Smooth muscle cell of the brain vasculature (primary cell): ENCODE measurements around the gene MYLK2.

Source experiments
- DNase-seq: peaks from one replicate; pipeline ENCODE4 v3.0.0-alpha.2; 2012; ENCODE audit warnings: low read depth, low spot score

Gene MYLK2

GRCh38 chr20:31853481-31853880, 34.3 kb downstream of the MYLK2 start:
- no peak for DNase-seq

DNA sequence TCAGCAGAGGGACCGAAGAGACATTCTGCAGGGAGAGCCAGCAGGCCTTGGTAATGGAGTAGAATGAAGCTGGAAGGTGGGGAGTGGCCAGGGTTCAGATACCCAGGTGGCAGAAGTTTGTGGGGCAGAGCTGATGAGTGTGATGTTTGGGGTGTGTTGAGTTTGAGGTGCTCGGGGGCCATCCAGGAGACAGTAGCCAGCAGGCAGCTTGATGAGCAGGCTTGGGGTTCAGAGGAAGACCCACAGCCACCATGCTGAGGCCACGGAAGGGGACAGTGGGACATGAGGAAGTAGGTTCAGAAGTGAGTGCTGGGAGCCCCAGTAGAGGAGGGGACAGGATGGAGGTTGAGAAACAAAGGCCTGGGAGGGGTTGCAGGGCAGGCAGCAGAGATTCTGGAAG, 37.4 kb downstream of the MYLK2 start:
- no peak for DNase-seq

DNA sequence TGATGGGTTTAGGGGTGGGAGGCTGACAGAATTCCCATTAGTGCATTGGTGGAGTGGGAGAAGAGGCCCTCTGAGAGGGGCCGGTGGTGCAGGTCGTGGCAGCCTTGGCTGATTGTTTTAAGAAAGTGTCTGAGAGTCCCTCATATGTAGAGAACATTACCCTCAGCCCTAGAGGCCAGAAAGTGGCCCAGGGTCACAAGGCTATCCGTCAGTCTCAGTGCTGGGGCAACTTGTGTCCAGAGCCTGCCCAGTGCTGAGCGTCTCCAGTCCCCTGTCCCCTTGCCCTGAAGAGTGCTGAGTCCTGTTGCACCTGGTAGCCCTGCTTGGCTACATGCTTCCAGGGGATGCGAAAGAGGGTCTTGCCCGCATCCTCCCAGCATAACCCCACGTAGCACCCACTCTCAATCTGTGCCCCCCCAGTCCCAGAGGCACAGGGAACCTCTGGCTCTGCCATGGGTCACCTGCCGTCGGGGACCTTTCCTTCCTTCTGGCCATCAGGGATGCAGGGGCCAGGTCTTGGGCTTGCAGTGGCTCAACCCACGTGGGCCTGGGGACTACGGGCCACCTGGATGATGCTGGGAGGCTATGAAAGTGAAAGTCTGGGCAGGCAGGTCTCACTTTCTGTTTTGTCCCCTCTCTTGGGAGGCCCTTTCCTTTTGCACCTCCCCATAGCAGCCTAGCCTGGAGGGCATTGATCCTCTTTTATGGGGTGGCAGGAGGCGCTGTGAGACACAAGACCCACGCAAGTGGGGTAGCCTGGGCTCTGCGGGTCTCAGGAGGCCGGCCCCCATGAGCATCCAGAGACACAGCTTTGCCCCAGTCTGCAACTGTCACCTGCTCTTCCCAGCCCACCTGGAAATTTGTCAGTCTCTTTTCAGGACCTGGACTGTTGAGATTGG, 39.0 kb downstream of the MYLK2 start:
- no peak for DNase-seq

GRCh38 chr20:31858760-31859083, 39.6 kb downstream of the MYLK2 start:
- DNase-seq: no peak

DNA sequence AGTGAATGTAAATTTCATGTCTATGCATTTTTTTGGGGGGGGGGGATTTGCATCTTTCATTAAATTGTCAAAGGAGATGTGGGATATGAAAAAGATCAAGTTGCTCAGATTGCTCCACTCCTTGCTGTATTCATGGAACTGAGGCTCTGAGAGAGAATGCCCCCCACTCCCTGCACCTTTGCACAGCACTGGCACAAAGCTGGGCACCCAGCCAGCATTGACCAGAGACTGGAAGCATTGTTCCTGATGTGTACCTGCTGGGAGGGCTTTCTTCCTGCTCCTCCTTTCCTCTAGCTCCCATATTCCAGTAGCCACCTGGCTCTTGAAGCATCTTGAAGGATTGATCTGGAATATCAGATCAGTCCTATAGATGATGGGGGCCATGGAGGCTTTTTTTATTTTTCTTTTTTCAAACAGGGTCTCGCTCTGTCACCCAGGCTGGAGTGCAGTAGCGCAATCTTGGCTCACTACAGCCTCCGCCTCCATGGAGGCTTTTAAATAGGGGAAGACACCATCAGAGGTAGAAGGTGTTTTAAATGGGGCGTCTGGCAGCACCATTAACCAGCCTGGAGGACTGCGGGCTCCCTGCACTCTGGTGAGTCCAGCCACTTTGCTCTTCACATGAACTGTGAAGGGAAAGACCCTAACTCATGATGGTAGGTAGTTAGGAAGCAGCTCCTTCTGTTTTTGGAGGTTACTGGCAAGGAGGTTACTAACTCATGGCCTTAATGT, 40.3 kb downstream of the MYLK2 start:
- DNase-seq: no peak

GRCh38 chr20:31859998-31860380, 40.8 kb downstream of the MYLK2 start:
- DNase-seq: no peak

- no peak for DNase-seq
Measured at GRCh38 chr20:31860390-31861134, 41.4 kb downstream of the MYLK2 start.

- no peak for DNase-seq
Measured at GRCh38 chr20:31861135-31861384, 41.9 kb downstream of the MYLK2 start.

- no peak for DNase-seq
Measured at GRCh38 chr20:31861385-31862156, 42.4 kb downstream of the MYLK2 start.

DNA sequence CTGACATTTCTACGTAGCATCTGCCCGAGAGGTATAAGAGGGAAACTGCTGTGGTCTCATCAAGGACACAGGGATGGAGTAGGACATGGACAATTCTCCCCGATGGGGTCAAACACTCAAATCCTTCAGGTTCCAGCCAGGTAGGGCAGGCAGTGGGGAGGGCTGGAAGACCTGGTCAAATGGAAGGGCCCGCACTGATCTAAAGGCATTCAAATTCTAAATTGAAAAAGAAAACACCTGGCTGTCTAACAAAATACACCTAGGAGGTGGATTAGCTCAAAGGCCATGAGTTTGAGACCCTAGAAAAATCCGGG, 43.0 kb downstream of the MYLK2 start:
- DNase-seq: no peak

DNA sequence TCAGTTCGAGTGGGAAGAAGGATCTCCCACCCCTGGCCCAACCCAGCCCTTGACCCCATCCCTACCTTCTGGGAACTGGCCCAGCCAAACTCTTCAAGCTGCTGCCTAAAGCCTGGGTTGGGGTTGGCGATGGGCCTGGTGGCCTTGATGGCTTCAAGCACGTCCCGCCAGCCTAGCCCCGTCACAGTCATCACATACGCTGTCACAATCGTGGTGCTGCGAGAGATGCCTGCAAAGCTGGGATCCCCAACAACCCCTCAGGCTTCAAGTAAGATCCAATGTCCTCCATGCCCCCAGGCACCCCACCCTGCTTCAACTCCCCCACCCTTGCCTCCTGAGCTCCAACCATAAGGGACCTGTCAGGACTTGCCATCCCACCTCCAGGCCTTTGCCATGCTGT, 43.4 kb downstream of the MYLK2 start:
- DNase-seq: no peak

DNA sequence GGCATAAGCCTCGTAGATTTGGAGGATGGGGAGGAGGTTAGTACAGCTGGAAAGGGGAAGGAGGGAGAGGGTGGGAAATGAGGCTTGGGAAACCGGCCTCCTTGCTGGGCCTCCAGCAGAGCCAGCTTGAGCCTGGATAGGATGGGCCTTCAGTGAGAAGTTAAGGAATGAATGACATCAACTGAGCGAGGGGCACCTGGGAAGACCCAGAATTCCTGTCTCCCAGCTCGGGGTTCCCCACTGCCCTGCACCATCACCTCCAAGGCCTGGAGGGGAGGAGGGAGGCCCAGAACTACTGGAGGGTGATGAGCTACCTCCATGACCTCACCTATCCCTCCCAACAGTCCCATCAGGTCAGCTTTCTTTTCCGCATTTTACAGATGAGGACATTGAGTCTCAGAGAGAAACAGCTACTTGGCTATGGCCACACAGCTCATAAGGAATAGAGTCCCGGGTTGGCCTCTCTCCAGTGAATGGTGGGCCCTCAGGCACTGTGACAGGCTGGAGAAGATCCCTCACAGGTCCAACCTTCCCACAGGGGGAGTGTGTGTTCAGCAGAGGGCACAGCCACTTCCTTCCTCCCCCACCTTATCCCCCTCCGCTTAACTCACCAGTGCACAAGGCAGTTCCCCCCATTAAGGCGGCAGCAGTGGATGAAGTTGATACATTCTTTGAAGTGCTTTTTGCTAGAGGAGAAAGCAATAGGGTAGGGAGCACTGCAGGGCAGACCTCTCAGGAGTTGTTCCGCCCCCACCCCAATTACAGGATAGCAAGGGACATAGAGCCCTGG, 44.3 kb downstream of the MYLK2 start:
- no peak for DNase-seq

GRCh38 chr20:31864521-31865400, 45.6 kb downstream of the MYLK2 start:
- DNase-seq: no peak

GRCh38 chr20:31866221-31866620, 47.1 kb downstream of the MYLK2 start:
- no peak for DNase-seq

GRCh38 chr20:31868853-31869672, 49.9 kb downstream of the MYLK2 start:
- DNase-seq: no peak

- no peak for DNase-seq
Measured at GRCh38 chr20:31869673-31869941, 50.5 kb downstream of the MYLK2 start.

- DNase-seq: no peak
Measured at GRCh38 chr20:31869942-31870725, 51.0 kb downstream of the MYLK2 start, which contains the start of the genes DUSP15 and TTLL9. Gene DUSP15, minus strand, starts transcription at chr20:31870527. Its CDS starts 190 bp downstream, at chr20:31870337. Gene TTLL9, plus strand, starts transcription at chr20:31870634. Its CDS starts 493 bp downstream, at chr20:31871127.

GRCh38 chr20:31870726-31871617, 51.8 kb downstream of the MYLK2 start:
- DNase-seq: no peak
